GM21367 (cell line): ENCODE results near the gene NOG.

Source experiments
- ATAC-seq: cut with Tn5 transposase; IDR thresholded peaks from one replicate; pipeline ENCODE4 v1.9.1; 2021; ENCODE audit not compliant: unreplicated experiment

The NOG gene

GRCh38 chr17:56635641-56636040 is 42.1 kb downstream of the NOG start:
- ATAC-seq = no peak

- ATAC-seq = no peak
Measured at GRCh38 chr17:56636265-56636664, 42.8 kb downstream of the NOG start.

DNA sequence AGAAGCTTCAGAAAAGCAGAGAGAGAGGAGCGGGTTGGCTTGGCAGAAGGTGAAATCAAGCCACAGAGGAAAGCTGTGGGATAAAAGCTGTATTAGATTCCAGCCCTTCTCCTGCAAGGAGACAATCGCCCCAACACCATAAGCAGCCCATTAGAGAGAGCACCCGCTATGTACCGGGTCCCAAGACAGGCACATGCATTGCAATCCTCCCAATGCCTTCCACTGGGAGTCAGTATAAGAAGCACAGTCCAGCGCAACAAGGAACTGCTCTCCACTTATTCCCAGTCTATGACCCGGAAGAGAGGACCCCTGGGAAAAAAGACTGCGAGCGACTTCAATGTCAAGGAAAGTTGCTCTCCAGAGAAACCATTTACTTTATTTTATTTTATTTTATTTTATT is 43.8 kb downstream of the NOG start:
- ATAC-seq = no peak

DNA sequence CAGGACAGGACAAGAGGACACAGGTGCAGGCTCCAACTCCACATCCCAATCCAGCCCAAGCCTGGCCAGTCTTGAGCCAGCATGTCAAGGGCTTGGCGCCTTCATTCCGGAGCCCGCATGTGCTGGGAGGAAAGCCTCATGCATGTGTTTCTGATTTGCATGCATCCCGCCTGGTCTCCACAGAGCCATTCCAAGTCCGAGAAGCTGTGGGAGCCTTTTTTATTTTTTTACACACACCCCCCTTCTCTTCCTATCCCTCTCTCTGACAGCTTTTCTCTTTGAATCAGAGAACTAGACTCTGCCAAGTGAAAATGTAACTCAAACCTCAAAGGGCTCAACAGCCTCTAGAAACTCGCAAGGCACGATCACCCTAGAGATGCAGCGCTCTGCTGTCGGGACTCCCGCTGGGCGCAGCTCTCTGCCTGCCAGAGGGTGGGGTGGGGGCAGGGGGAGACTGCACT is 45.1 kb downstream of the NOG start:
- ATAC-seq = no peak

- ATAC-seq = no peak
Measured at GRCh38 chr17:56639517-56639916, 46.0 kb downstream of the NOG start.

DNA sequence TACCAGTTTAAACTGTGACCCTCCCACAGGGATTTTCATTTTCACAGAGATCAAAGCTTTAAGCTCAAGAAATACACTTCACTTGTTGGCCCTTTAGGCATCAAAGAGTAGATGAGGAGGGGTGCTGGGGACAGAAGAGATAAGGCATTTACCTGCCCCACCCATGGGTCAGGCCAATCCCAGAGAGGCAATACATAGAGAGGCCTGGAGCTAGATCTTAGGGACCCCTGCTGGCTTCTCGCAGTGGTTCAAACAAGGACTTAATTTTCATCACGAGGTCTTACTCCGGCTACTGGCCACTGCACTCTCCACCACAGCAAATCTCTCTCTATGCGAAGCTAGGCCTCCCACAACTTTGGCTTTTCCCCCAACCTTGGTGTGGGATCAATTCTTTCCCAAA is 46.6 kb downstream of the NOG start:
- ATAC-seq = no peak

DNA sequence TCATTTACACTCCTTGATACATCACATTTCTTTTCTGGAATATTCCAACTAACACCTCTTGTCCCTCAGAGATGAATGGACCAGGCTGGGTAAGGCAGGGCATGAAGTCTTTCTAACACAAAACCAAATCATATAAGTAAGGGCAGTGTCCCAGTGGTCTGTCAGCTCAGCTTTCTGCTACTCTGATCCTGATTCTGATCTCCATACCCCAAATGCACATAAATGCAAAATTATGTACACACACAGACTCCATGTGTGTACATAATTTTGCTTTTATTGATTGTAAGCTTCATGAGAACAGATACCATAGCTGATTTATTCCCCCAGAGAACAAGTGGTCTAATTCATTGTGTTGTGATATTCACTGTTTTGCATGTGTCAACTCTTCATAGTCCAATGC is 47.9 kb downstream of the NOG start:
- no peak for ATAC-seq

- no peak for ATAC-seq
Measured at GRCh38 chr17:56641894-56642293, 48.4 kb downstream of the NOG start.

DNA sequence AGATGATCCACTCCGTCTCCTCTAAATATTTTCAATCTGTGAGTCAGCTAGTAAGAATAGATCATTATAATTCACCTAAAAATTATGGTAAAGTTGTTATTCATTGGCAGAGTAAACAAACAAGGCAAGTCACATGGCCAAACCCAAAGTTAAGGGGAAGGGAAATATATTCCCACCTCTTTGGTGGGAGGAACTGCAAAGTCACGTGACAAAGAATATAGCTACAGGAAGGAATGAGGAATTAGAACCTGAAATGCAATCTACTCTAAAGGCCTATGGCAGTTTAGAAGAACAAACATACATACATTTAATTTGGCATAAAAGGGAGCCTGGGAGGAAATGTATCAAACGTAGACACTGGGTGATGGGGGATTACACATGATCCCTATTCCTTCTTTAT is 48.9 kb downstream of the NOG start:
- no peak for ATAC-seq
